HepG2 (cell line): ENCODE data around the gene OSER1. TPM values are rescaled to one million over a fixed set of nuclear protein-coding genes. Genes with fewer than 3 reads are reported as not detected.

Source experiments
- HES4 ChIP-seq: sonication (generic); formaldehyde crosslinking; IDR thresholded peaks from 2 replicates; pipeline ENCODE4 v1.9.0; 2021; ENCODE audit warnings: mild to moderate bottlenecking, missing genetic modification reagents, borderline replicate concordance
- MED8 ChIP-seq: sonication (generic); formaldehyde crosslinking; IDR thresholded peaks from 2 replicates; pipeline ENCODE4 v1.8.1; 2023; ENCODE audit warnings: mild to moderate bottlenecking, missing genetic modification reagents; ENCODE audit not compliant: insufficient replicate concordance
- POGK ChIP-seq: sonication (generic); formaldehyde crosslinking; conservative IDR thresholded peaks from 2 replicates; pipeline ENCODE4 v1.8.0; 2022; ENCODE audit warnings: mild to moderate bottlenecking, moderate library complexity, missing genetic modification reagents
- SRY ChIP-seq: sonication (generic); formaldehyde crosslinking; IDR thresholded peaks from 2 replicates; pipeline ENCODE4 v1.8.0; 2022; ENCODE audit warnings: mild to moderate bottlenecking, missing genetic modification reagents
- ZBTB26 ChIP-seq: IDR thresholded peaks from 2 replicates; pipeline ENCODE4 v1.6.1; 2016; ENCODE audit warnings: missing compliant biosample characterization, missing genetic modification reagents, borderline replicate concordance
- ZFP91 ChIP-seq: sonication (generic); formaldehyde crosslinking; IDR thresholded peaks from 2 replicates; pipeline ENCODE4 v1.9.0; 2022; ENCODE audit warnings: missing genetic modification reagents, mild to moderate bottlenecking, borderline replicate concordance
- ZNF354B ChIP-seq: sonication (generic); formaldehyde crosslinking; IDR thresholded peaks from 2 replicates; pipeline ENCODE4 v1.8.0; 2022; ENCODE audit warnings: mild to moderate bottlenecking, missing genetic modification reagents
- ZNF407 ChIP-seq: sonication (generic); formaldehyde crosslinking; IDR thresholded peaks from one replicate; pipeline ENCODE4 v1.5.1; 2020; ENCODE audit warnings: mild to moderate bottlenecking, missing genetic modification reagents; ENCODE audit errors: not compliant biosample characterization
- ZNF414 ChIP-seq: sonication (generic); formaldehyde crosslinking; IDR thresholded peaks from 2 replicates; pipeline ENCODE4 v1.5.0; 2020; ENCODE audit warnings: missing genetic modification reagents
- polyA plus RNA-seq, 8 experiments: library from polyadenylated mRNA; depleted of rRNA in 3 of 8; stranded (reverse) in 7 of 8; unstranded in 1 of 8; fragments of >200 nt; fragmentation: Illumina TruSeq in 4 of 8; extraction: Trizol in 4 of 8; gene quantifications; 2 replicates each; pipeline versions ENCODE4 v1.2.1 to v1.2.3, GENCODE V29; 2011 to 2016; ENCODE audit warnings: low read depth in 4 of 8, missing spikeins in 1 of 8, mixed read lengths in 1 of 8; ENCODE audit not compliant: insufficient read depth in 1 of 8
- total RNA-seq, 5 experiments: library from RNA; depleted of rRNA; stranded (reverse); fragments of >200 nt; fragmentation: Illumina TruSeq; extraction: Trizol; gene quantifications; 2 replicates each; pipeline ENCODE4 v1.2.3, GENCODE V29; 2016; ENCODE audit warnings: low read depth in 1 of 5
- TF ChIP-seq, protein P1 (sequence below): sonication (generic); formaldehyde crosslinking; IDR thresholded peaks from 2 replicates; pipeline ENCODE4 v1.5.1; 2020; ENCODE audit warnings: missing genetic modification reagents, mild to moderate bottlenecking, borderline replicate concordance

The OSER1 gene
- total and polyA plus RNA-seq, 2 of the 13 experiments (the other 11 are each of a cell fraction or from before 2014, with no cell fraction given) = 71.2 to 71.5 TPM

DNA sequence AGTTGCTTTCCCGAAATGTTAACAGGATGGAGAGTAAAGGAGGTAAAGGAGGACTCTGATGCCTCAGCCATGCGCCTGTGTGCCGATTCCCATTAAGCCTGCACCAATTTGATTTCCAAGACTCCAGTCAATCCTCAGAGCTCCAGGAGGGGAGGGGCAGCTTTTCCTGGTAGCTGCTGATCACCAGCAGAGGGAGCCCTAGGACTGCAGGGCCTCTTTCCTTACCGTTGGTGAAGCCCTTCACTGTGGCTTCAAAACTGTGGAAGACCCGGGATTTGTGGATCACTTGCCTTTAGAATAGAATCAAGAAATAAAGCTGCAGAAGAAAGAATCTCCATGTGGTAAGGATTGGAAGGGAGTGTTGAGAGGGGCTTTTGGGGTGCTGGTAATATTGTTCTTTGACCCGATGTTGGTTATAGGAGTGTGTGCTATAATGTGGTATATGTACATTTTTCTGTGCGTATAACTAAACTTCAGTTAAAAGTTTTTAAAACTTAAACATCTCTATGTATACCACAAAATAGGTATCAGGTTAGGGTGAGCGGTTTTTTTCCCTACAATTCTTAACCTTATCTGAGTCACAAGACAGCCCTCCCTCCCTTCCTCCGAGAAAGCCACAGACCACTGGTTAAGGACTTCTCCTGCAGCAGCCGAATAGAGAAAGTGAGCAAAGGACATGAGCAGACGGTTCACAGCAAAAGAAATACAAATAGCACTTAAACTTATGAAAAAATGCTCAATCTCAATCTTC is 6.9 kb upstream of the OSER1 start (continued):
- no peak for TF ChIP-seq ZNF407
- TF ChIP-seq ZNF354B (CRISPR knock-in tag) = peak; percentile 86; the same call in 1 of the 2 replicates
- no peak for TF ChIP-seq ZNF414
- TF ChIP-seq SRY (CRISPR knock-in tag) = no peak
- peak; percentile 64; the same call in 1 of the 2 replicates for TF ChIP-seq HES4 (CRISPR knock-in tag)
- TF ChIP-seq POGK = no peak
- no peak for TF ChIP-seq ZFP91 (CRISPR knock-in tag)
- TF ChIP-seq MED8 = no peak
- TF ChIP-seq, protein P1, sequence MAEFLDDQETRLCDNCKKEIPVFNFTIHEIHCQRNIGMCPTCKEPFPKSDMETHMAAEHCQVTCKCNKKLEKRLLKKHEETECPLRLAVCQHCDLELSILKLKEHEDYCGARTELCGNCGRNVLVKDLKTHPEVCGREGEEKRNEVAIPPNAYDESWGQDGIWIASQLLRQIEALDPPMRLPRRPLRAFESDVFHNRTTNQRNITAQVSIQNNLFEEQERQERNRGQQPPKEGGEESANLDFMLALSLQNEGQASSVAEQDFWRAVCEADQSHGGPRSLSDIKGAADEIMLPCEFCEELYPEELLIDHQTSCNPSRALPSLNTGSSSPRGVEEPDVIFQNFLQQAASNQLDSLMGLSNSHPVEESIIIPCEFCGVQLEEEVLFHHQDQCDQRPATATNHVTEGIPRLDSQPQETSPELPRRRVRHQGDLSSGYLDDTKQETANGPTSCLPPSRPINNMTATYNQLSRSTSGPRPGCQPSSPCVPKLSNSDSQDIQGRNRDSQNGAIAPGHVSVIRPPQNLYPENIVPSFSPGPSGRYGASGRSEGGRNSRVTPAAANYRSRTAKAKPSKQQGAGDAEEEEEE = peak; percentile 38; the same call in 1 of the 2 replicates
- TF ChIP-seq ZBTB26 = peak; percentile 37; the same call in 1 of the 2 replicates
